Head of caudate nucleus (tissue), 42 donors: Measurements from ENCODE around the gene BLID.

ENCODE experiments used
- DNase-seq, 42 donors: peaks; one replicate each; pipeline versions ENCODE4 v3.0.0 to v3.0.0-alpha.2; 2020 to 2021; ENCODE audit warnings: mixed read lengths in 7 of 42
- intact Hi-C: fragments of 100-400 bp; cut with DNase I; formaldehyde crosslinking; loops from one replicate; pipeline ENCODE4 v1.15.0; 2022

BLID gene

DNA sequence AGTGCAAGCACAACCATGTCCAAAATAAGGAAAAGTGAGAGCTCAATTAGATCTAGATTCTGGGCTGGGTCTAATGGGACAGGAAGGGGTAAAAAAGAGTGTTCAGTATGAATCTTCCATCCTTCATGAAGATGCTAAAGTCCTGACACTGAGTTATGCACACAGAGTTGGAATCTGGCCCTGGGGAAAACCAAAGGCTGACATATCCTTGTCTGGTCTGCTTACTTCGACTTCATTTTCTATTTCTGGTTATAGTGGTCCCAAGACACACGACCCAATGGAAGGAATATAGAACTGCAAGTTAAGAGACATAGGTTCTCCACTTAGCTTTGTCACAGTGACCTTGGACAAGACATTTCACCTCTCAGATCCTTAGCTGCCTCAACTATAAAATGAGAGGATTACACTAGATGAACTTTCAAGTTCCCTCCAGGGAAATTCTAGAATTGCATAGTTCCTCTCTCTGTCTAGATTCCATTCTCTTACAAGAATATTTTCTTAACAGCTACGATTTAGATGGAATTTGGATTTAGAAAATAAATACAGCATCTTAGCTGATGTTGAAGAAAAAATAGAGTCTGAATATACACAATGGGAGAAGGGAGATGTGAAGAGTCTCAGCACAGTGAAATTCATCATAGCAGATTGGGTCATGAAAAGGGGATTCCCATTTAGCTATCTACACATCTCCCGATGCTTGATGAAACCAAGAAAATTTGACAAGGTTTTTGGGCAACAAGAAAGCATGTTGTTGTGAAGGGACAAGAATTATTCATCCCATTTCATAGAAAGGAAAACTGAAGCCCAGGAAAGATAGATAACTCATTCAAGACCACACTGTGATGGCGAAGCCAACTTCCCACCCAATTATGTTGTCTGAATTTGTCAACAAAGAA, 3.3 kb downstream of the BLID start:
- no peak for DNase-seq

DNA sequence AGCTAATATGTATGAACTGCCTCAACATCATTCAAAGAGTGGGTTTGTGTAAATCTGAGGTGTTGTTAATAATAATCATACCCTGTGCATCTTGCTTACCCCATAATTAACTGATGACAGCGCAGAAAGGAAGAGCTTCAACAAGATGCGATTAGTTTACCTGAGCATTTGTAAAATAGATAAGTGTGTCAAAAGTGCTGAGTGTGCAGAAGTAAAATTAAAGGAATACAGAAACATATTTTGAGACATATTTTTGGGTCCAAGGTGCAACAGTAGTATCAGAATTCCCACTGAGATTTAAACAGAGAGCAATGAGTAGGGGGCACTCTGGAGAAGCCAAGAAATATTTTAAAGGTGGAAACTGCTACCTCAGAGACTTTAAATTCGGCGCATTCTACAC, 6.1 kb downstream of the BLID start:
- intact Hi-C loops, result loop anchor here (10.0 kb wide), 1 partner anchor 195 kb away; no protein-coding TSS in a partner anchor
- DNase-seq, result no peak

More for the DNA sequence above, 3.3 kb downstream of the BLID start:
- intact Hi-C loops, result no loop called here

DNA sequence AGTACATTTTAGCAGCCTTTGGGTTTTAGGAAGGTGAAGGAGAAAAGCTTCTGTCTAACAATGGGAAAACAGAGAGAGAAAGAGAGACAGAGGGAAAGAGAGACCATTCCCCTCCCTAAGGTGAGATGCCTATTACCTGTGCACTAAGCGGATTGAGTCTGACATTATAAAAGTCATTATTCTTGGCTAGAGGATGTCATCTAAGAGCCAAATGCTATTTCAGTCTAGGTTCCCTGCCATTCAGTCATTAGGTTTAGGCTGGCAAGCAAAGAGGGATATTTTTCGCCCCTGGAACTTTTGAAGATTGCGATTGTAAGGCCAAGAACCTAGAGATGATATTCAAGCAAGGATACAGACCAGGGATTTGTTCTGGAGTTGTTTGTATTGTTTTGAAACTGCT, 7.2 kb downstream of the BLID start:
- intact Hi-C loops, result loop anchor here (10.0 kb wide), 1 partner anchor 196 kb away; no protein-coding TSS in a partner anchor
- DNase-seq, result no peak

DNA sequence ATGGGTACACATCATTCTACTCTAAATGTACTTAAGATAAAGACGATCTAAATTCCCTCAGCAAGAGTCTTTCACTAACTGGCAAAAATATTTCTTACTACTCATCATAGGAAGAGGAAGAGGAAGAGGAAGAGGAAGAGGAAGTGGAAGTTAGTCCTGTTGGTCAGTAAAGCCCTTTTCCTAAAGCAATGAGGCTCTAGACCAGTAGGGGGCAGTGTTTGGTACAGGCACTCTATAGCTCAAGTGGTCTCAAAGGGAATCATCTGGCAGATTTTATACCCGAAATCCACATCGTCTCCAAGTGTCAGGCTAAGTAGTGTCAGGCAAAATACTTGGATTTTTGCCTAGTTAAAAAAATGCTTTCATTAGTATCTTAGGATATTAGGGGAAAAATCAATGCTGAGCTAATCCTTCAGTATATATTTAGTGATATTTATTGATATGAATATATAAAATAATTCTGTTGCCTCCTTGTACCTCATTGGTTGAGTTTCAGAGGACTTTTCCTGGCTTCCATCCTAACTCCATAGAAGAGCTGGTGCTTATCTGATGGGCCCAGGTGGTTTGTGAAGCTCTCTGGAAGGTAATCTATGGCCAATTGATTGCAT, 7.7 kb downstream of the BLID start:
- intact Hi-C loops, result loop anchor here (10.0 kb wide), 1 partner anchor 197 kb away; no protein-coding TSS in a partner anchor
- DNase-seq, result peak in 31 of 42 donors; percentile 30 to 91 (median 63)

DNA sequence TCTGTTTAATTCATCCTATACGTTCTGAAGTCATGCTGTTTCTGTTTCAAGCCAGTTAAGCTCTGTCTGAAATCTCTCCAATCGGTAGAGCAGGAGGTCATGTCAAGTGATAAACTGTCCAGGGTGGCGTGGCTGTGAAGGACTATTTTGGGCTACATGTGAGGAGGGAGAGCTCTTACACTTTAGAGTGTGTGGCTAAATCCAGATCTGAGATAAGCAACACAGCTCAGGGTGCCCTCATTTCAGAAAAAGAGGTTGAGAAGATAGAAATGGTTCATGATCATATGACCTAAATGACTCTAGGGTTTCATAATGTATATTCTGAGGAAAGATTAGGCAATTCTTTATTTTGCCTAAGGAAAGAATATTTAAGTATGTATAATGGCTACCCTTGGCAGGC, 8.4 kb downstream of the BLID start:
- intact Hi-C loops, result loop anchor here (2.0 to 10.0 kb wide), 2 partner anchors 95 to 197 kb away; no protein-coding TSS in a partner anchor
- no peak for DNase-seq

DNA sequence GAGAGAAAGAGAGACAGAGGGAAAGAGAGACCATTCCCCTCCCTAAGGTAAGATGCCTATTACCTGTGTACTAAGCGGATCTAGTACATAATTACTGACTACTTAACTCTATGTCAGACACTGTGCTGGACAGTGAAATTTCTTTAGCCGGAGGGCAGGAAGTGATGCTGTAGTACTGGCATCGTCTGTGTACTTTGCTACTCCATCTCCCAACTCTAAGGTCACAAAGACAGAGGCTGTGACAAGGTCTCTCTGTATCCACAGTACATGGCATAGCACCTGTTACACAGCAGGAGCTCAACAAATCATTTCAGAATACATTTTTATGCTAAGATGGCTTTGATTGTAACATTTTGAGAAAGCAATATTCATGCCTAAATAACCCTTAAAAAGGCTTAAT, 9.0 kb downstream of the BLID start:
- no peak for DNase-seq
- intact Hi-C loops, result loop anchor here (2.0 to 10.0 kb wide), 2 partner anchors 96 to 198 kb away; no protein-coding TSS in a partner anchor

DNA sequence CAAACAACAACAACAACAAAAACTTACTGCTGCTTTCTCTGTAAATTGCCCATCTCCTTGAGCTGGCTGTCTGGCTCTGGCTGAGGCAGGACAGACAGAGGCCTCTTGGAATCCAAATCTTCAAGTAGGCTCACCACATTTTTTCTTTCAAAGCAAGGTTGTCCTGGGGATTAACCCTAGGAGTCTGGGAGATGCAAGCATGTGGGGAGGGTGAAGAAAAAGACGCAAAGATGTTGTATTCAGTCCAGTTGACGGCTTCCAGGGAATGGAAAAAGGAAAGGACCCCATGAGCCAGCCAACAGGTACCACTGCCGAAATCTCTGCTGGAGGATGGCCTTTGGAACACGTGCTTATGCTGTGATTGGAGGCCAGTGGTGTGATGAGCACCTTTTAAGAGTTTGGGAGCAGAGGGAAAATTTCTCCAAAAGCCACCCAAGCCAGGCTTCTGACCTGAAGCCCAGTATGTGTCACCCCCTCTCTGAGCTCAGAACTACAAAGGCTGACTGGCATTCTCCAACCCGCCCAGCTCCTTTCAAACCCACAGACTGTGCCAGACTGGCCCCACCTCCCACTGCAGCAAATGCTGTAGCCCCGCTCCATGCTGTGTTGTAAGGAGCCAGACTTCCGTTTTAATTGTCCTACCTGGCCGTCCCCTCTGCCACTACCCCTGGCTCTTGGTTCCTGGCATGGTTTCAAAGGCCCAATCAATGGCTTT, 10.8 kb downstream of the BLID start:
- DNase-seq, result peak in 31 of 42 donors; percentile 18 to 81 (median 47)
- intact Hi-C loops, result loop anchor here (10.0 kb wide), 1 partner anchor 200 kb away; no protein-coding TSS in a partner anchor

DNA sequence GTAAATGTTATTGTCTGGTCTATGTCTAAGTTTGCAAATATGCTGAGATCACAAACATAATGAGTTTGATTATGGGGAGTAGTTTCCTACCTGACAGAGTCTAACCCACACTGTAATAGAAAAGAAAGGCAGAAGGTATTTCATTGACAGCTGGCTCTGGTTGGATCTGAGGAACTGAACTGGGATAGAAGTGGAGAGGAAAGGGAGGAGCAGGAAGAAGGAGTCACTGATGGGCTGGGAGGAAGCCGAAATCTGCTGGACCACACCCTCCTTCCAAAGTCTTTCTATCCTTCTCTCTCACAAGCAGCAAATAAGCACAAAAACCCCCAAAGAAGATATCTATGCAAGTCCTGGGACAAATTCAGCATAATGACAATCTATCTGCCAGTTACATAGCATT, 11.7 kb downstream of the BLID start:
- intact Hi-C loops, result loop anchor here (5.0 to 10.0 kb wide), 2 partner anchors 53 to 200 kb away; no protein-coding TSS in a partner anchor
- DNase-seq, result no peak

DNA sequence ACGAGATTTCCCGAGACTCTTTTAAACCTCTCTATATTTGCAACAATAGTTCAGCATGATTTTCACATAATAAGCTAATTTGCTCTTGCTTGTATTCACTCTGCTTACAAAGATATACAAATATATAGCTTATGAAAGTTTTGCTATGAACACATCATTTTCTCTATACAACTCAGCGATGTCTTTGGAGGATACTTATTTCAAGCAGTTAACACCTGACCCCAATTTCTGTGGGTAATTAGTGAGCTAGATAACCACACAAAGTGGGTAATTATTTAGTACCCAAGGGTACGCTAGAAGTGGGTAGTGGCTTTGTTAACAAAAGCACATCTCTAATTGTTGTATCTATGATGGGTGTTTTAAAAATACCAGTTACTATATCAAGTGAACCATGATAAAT, 12.3 kb downstream of the BLID start:
- DNase-seq, result no peak
- intact Hi-C loops, result loop anchor here (5.0 to 10.0 kb wide), 2 partner anchors 54 to 201 kb away; no protein-coding TSS in a partner anchor

DNA sequence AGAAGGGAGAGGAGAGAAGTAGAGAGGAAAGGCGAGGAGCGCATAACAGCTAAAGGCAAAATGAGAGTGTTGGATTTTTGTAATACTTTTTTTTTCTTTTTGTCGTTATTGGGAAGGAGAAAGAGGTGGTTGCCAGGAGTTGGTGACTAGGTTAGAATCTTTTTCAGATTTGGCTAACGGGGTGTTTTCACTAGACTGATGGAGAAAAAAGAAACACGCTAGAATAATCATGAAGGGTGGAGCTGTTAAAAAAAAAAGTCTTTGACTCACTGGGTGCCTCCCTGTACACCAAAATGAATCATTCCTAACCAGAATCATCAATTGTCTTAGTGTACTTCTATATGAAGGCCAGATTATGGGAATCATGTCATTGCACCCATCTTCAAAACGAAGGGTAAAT, 12.7 kb downstream of the BLID start:
- intact Hi-C loops, result loop anchor here (5.0 to 10.0 kb wide), 2 partner anchors 54 to 201 kb away; no protein-coding TSS in a partner anchor
- DNase-seq, result peak in 1 of 42 donors; percentile 9

DNA sequence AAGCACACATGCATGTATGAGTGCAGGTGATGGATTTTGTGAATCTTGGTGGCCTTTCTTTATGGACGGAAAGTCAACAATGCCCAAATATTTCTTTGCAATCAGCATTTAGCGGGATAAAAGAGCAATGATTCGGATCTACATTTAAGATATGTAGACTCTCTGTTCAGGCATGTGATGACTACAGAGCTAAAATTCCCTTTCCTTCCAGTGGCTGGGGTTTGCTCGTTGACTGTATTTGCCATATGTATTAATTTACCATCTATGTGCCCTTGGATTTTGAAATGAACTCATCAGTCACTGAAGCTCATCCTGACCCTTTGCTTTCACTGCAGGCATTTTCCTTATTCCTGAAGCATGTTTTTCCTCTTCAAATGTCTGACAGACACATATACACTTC, 13.6 kb downstream of the BLID start:
- no peak for DNase-seq
- intact Hi-C loops, result loop anchor here (5.0 to 10.0 kb wide), 2 partner anchors 55 to 202 kb away; no protein-coding TSS in a partner anchor

DNA sequence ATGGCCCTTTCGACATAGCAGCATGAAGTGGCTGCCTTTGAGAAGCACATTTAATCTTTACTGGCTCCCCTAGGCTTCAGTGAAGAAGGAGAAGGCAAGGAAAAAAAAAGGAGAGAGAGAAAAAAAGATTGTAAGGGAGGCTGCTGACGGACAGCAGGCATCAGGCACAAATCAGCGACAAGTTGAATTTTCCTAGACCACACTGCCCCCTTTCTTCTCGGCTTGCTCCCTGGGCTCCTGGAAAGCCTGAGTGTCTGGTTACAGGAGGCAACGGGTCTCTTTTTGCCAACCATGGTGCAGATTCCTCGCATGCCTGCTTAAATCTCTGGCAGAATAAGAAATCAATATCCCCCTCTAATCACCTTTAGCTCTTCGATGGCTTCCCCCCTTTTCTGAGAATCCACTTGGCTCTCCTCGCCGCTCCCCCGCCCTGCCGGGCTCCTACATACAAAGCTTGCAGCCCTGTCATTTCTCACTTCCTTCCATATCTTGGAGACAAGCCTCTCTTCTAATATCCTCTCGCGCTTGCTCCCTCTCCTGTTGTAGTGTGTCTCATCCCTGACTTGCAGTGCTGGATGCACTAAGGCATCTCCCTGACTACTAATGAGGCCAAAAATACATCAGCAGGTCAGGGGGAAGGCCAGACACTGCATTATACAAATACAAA, 14.3 kb downstream of the BLID start:
- intact Hi-C loops, result loop anchor here (2.0 to 10.0 kb wide), 3 partner anchors 56 to 447 kb away; no protein-coding TSS in a partner anchor
- DNase-seq, result peak; percentile 57 to 95 (median 86)

DNA sequence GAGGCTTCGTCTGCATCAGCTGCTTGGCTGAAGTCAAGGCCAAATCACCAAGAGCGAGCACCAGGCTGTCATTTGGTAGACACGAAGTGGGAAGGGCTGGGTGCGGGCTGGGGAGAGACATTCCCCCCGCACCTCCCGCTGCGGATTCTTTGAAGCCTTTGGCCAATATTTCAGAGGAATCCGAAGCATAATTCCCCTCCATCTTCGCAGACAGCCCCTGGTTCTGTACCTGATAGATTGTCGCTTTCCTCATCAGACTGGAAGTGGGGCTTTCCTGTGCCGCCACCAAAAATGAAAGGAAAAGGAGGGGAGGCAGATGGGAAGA, 15.3 kb downstream of the BLID start:
- intact Hi-C loops, result loop anchor here (2.0 to 10.0 kb wide), 3 partner anchors 57 to 446 kb away; no protein-coding TSS in a partner anchor
- DNase-seq, result peak; percentile 51 to 87 (median 72)

DNA sequence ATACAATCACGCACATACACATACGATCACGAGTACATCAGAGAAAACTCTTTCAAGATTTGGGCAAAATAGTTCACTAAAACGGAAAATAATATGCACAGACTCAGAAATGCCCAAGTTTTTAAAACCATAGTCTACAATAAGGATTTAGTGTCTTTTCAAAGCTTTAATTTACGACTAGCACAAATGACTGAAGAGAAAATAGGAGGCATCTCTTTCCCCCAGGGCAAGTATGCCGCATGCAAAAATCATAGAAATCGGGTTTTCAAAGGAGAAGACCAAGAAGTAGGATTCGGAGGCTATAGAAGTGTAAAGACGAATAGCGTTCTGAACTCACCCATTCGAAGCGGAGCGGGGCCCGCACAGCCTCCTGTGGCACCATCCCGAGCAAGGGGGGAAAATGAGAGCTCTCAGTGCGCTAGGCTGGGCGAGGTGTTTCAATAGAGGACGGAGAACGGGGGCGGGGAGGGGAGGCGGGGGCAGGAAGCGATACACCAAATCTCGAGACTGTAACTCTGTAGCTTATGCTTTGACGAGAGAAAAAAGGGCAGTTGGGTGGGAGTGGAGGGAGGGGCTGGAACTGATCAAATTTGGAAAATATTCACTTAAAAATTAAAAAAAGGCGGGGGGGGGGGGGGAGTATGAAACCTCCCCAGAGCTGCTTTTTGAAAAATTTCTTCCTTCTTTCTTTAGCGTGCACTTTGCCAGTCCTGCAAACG, 15.8 kb downstream of the BLID start:
- DNase-seq, result peak; percentile 45 to 86 (median 73)
- intact Hi-C loops, result loop anchor here (2.0 to 10.0 kb wide), 3 partner anchors 57 to 445 kb away; no protein-coding TSS in a partner anchor

DNA sequence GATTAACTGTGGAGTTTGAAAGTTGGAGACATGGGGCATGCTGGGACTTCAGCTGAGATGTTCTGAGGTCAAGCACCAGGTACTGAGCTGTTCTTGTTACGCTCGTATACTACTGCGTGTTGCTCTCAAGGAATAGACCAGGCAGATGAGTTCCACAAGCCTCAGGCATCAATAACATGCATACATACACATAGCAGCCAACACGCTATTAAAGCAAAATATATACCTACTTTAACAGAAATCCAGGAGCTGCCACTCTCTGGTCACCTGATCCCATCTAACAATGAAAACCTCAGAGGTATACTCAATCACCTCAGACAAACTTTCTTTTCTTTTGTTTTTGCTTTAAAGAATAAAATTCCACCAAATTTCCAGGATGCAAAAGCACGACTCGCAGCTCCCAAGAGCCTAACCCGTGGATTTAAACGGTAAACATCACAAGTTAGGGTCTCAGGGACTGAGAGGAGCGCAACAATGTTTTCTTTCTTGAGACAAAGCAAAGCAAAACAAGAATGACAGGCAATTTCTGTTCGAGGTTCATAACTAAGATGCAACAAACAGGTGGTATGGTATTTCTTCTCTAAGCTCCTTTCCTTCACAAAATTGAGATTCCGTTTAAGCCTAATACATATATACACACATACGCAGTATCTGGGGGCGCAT, 16.5 kb downstream of the BLID start:
- DNase-seq, result peak in 12 of 42 donors; percentile 21 to 64 (median 39)

DNA sequence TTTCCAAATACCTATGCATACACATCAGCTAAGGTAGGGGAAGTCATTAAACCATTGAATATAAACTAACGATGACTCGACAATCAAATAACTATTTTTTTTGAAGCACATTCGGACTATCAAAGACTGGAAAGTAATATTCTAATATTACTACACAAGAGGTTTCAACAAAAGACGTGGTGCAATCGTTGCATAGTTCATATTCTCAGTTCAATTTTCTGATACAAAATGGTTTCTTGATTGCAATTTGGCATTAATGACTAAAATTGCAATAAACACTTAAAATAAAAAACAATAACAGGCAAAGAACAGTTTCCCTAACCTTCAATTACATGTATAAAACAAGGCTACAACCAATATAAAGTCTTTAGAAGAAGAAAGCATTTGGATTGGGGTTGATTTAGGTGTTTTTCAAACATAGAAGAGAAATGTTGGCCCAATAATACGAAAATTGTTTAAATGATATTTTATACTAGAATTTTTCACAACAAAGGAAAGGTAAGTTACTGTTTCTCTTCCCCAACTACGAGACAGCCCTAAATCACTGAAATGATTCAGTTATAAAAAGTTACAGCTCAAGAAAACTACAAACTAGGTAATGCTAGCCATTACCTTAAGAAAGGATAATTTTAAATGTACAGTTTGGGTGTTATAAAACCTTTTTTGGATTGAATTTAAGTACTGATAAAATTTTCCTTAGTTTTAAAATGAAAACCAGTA, 17.6 kb downstream of the BLID start:
- intact Hi-C loops, result no loop called here
- no peak for DNase-seq

More for the DNA sequence above, 16.5 kb downstream of the BLID start:
- intact Hi-C loops, result loop anchor here (2.0 to 10.0 kb wide), 3 partner anchors 58 to 445 kb away; no protein-coding TSS in a partner anchor
